Panc1 (cell line): ENCODE measurements around the gene CFAP77. TPM values are rescaled to one million over a fixed set of nuclear protein-coding genes. Genes with fewer than 3 reads are reported as not detected.

Source experiments
- ATAC-seq: fragments of 200-7000 bp; cut with Tn5 transposase; 2 replicates; pipeline ENCODE4 v1.9.1; 2020; ENCODE audit warnings: mild to moderate bottlenecking, moderate library complexity
- BruUV-seq: library from RNA; stranded (reverse); fragments of 400-500 nt; replicated peaks from 2 replicates; lab custom pipeline; 2021; lab: Mats Ljungman, UMichigan
- CTCF ChIA-PET: fragments of 300-600 bp; sonication (Branson Sonifier 250); formaldehyde crosslinking; loops from one replicate; lab custom pipeline; 2022; ENCODE audit warnings: antibody characterized with exemption; lab: Charles Lee
- POLR2A ChIA-PET: fragments of 300-600 bp; sonication (Branson Sonifier 250); formaldehyde crosslinking; loops from one replicate; lab custom pipeline; 2022; ENCODE audit warnings: antibody characterized with exemption; lab: Charles Lee
- DNase-seq: peaks from one replicate; pipeline ENCODE4 v3.0.0-alpha.2; 2010; ENCODE audit warnings: low read depth, low spot score
- H3K27ac ChIP-seq: 2 replicates; pipeline ENCODE4 v1.5.1; 2011; ENCODE audit warnings: mild to moderate bottlenecking, low read length, inconsistent platforms
- H3K27me3 ChIP-seq: fragments of 200-500 bp; sonication (Bioruptor generic); 2 replicates; pipeline ENCODE4 v1.6.0; 2014; ENCODE audit warnings: low read length, inconsistent platforms; ENCODE audit not compliant: control insufficient read depth, insufficient read depth
- H3K36me3 ChIP-seq: fragments of 200-500 bp; sonication (Bioruptor generic); 2 replicates; pipeline ENCODE4 v1.5.1; 2014; ENCODE audit warnings: inconsistent platforms, mild to moderate bottlenecking, low read length, moderate library complexity; ENCODE audit not compliant: control insufficient read depth, insufficient read depth
- H3K4me1 ChIP-seq: 2 replicates; pipeline ENCODE4 v1.5.1; 2011; ENCODE audit warnings: inconsistent platforms, mild to moderate bottlenecking, low read length, moderate library complexity; ENCODE audit not compliant: control insufficient read depth, insufficient read depth
- H3K4me3 ChIP-seq, 2 experiments: 2 replicates each; pipeline ENCODE4 v1.5.1; 2011 to 2012; ENCODE audit warnings: low read depth in 2 of 2, low read length in 2 of 2, mild to moderate bottlenecking in 2 of 2, inconsistent platforms in 1 of 2, moderate library complexity in 1 of 2
- H3K9me3 ChIP-seq: fragments of 200-500 bp; sonication (Bioruptor generic); 2 replicates; pipeline ENCODE4 v1.5.1; 2014; ENCODE audit warnings: low read depth, mild to moderate bottlenecking, inconsistent platforms, low read length, moderate library complexity; ENCODE audit not compliant: control insufficient read depth, insufficient read depth
- POLR2AphosphoS5 ChIP-seq: IDR thresholded peaks from 2 replicates; pipeline ENCODE4 v1.6.1; 2012; ENCODE audit warnings: mild to moderate bottlenecking, low read depth, low read length, moderate library complexity
- REST ChIP-seq, 2 experiments: IDR thresholded peaks; 2 replicates each; pipeline ENCODE4 v1.6.1; 2011 to 2012; ENCODE audit warnings: low read depth in 2 of 2, control low read depth in 1 of 2, low read length in 1 of 2, mild to moderate bottlenecking in 1 of 2, moderate library complexity in 1 of 2; ENCODE audit not compliant: insufficient read depth in 1 of 2
- SIN3A ChIP-seq: IDR thresholded peaks from 2 replicates; pipeline ENCODE4 v1.6.1; 2012; ENCODE audit warnings: low read depth, mild to moderate bottlenecking, low read length, moderate library complexity, borderline replicate concordance; ENCODE audit not compliant: insufficient read depth
- TCF7L2 ChIP-seq: IDR thresholded peaks from 2 replicates; pipeline ENCODE4 v1.6.1; 2011; ENCODE audit warnings: mild to moderate bottlenecking, low read depth, low read length, inconsistent platforms
- in situ Hi-C: cut with HindIII; loops from 2 replicates; pipeline ENCODE4 v1.10.0; 2016; ENCODE audit warnings: low sequenced_read_pairs, low pct_unique_long_range_greater_than_20kb
- intact Hi-C: fragments of 100-400 bp; cut with micrococcal nuclease; formaldehyde crosslinking; loops from one replicate; pipeline ENCODE4 v1.10.0; 2022; ENCODE audit not compliant: unreplicated experiment
- total RNA-seq: library from RNA; stranded (reverse); gene quantifications from one replicate; pipeline ENCODE4 v1.2.1, GENCODE V29; 2021; ENCODE audit not compliant: unreplicated experiment
- TF ChIP-seq, protein P1 (sequence below): fragments of 450-650 bp; IDR thresholded peaks from 2 replicates; pipeline ENCODE4 v1.5.1; 2017; ENCODE audit warnings: mild to moderate bottlenecking

Gene CFAP77
- total RNA-seq, 1 experiment from 2014 or later: not detected

GRCh38 chr9:132557159-132557558 is 147.1 kb downstream of the CFAP77 start:
- ChIA-PET POLR2A (interaction anchor here (0.6 kb wide), 1 partner anchor 132 kb away, joined by 4 read pairs; no protein-coding TSS in a partner anchor), CTCF (no interaction called here)
- Histone ChIP-seq H3K27ac (no peak overlapping the region), H3K4me1 (no peaks in the 10 kb centered on the region), H3K27me3 (no peaks in the 10 kb centered on the region), H3K36me3 (no peaks in the 10 kb centered on the region), H3K4me3 (no peak overlapping the region), H3K9me3 (no peaks in the 10 kb centered on the region)
- DNase-seq (no peak), ATAC-seq (no peak)
- in situ Hi-C loops: no loop called here
- no TSS peak for BruUV-seq
- intact Hi-C loops: no loop called here
- TF ChIP-seq POLR2AphosphoS5 (no peak), TCF7L2 (no peak), SIN3A (no peak), REST (IDR thresholded peaks at IDR 0.05; ENCODE audit: insufficient read depth in 1 of 2, low read depth in 2 of 2, low read length in 1 of 2) (no peak)
- TF ChIP-seq, protein P1, sequence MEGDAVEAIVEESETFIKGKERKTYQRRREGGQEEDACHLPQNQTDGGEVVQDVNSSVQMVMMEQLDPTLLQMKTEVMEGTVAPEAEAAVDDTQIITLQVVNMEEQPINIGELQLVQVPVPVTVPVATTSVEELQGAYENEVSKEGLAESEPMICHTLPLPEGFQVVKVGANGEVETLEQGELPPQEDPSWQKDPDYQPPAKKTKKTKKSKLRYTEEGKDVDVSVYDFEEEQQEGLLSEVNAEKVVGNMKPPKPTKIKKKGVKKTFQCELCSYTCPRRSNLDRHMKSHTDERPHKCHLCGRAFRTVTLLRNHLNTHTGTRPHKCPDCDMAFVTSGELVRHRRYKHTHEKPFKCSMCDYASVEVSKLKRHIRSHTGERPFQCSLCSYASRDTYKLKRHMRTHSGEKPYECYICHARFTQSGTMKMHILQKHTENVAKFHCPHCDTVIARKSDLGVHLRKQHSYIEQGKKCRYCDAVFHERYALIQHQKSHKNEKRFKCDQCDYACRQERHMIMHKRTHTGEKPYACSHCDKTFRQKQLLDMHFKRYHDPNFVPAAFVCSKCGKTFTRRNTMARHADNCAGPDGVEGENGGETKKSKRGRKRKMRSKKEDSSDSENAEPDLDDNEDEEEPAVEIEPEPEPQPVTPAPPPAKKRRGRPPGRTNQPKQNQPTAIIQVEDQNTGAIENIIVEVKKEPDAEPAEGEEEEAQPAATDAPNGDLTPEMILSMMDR: no peak

DNA sequence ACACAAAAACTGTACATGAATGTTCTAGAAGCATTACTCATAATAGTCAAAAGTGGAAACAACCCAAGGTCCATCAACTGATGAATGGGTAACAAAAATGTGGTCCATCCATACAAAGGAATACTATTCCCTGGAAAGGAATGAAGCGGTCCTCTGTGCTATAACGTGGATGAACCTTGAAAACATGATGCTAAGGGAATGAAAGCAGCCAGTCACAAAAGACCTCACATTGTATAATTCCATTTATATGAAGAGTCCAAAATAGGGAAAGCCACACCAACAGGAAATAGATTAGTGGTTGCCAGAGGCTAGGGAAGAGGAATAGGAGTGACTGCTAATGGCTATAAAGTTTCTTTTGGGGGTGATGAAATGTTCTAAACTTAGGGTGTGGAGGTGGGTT is 149.7 kb downstream of the CFAP77 start:
- H3K27me3 ChIP-seq: no peaks in the 10 kb centered on the region
- in situ Hi-C loops: no loop called here

More for the DNA sequence above, 149.7 kb downstream of the CFAP77 start:
- Histone ChIP-seq H3K4me1 (no peaks in the 10 kb centered on the region), H3K4me3 (no peak overlapping the region), H3K9me3 (no peaks in the 10 kb centered on the region), H3K27ac (no peak overlapping the region), H3K36me3 (no peaks in the 10 kb centered on the region)
- BruUV-seq: no TSS peak
- TF ChIP-seq, protein P1: no peak
- no peak for TF ChIP-seq REST (IDR thresholded peaks at IDR 0.05; ENCODE audit: insufficient read depth in 1 of 2, low read depth in 2 of 2, low read length in 1 of 2)
- TF ChIP-seq TCF7L2: no peak
- no peak for TF ChIP-seq SIN3A
- TF ChIP-seq POLR2AphosphoS5: no peak
- no peak for DNase-seq
- no peak for ATAC-seq
- CTCF ChIA-PET: no interaction called here
- intact Hi-C loops: no loop called here
- POLR2A ChIA-PET: interaction anchor here (0.7 kb wide), 1 partner anchor 1824 kb away, joined by 6 read pairs; no protein-coding TSS in a partner anchor
